GM12801 (cell line): ENCODE data around the gene MTERF4.

Source experiments
- TF ChIP-seq, protein P1 (sequence below): IDR thresholded peaks from one replicate; pipeline ENCODE4 v1.5.1; 2011; ENCODE audit warnings: control low read depth; ENCODE audit not compliant: insufficient read length; ENCODE audit errors: extremely low read depth

The MTERF4 gene, protein sequence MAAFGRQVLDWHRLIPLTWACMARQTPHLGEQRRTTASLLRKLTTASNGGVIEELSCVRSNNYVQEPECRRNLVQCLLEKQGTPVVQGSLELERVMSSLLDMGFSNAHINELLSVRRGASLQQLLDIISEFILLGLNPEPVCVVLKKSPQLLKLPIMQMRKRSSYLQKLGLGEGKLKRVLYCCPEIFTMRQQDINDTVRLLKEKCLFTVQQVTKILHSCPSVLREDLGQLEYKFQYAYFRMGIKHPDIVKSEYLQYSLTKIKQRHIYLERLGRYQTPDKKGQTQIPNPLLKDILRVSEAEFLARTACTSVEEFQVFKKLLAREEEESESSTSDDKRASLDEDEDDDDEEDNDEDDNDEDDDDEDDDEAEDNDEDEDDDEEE

DNA sequence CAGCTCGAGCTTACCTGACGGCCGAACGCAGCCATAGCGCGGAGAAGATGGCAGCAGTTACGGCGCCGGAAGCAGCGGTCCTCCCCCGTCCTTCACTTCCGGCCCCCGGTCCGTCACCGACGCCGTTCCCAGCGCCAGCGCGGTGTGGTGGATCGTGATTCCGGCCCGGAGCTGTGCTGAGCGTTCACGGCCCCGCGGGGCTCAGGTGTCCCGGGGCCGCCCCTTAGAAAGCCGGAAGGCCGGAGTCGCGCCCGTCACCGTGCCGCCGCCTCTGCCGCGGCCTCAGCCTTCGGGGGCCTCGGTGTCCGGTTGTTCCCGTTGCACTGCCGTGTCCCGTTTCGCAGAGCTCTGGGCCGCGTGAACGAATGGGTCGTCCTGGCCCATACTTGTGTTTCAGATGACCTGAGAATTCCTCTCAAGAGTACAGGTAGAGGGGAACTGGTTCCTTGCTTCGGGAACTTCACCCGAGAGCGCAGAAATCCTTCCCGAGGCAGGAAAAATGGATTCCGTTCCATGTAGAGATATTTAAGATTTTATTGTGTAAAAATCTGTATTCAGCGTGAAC lies at the start of gene MTERF4:
Gene MTERF4 (minus strand): TSS at position 49 of the 565 bp plus-strand sequence. CDS start 14 bp downstream, at position 35.
- TF ChIP-seq, protein P1, sequence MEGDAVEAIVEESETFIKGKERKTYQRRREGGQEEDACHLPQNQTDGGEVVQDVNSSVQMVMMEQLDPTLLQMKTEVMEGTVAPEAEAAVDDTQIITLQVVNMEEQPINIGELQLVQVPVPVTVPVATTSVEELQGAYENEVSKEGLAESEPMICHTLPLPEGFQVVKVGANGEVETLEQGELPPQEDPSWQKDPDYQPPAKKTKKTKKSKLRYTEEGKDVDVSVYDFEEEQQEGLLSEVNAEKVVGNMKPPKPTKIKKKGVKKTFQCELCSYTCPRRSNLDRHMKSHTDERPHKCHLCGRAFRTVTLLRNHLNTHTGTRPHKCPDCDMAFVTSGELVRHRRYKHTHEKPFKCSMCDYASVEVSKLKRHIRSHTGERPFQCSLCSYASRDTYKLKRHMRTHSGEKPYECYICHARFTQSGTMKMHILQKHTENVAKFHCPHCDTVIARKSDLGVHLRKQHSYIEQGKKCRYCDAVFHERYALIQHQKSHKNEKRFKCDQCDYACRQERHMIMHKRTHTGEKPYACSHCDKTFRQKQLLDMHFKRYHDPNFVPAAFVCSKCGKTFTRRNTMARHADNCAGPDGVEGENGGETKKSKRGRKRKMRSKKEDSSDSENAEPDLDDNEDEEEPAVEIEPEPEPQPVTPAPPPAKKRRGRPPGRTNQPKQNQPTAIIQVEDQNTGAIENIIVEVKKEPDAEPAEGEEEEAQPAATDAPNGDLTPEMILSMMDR = no peak

DNA sequence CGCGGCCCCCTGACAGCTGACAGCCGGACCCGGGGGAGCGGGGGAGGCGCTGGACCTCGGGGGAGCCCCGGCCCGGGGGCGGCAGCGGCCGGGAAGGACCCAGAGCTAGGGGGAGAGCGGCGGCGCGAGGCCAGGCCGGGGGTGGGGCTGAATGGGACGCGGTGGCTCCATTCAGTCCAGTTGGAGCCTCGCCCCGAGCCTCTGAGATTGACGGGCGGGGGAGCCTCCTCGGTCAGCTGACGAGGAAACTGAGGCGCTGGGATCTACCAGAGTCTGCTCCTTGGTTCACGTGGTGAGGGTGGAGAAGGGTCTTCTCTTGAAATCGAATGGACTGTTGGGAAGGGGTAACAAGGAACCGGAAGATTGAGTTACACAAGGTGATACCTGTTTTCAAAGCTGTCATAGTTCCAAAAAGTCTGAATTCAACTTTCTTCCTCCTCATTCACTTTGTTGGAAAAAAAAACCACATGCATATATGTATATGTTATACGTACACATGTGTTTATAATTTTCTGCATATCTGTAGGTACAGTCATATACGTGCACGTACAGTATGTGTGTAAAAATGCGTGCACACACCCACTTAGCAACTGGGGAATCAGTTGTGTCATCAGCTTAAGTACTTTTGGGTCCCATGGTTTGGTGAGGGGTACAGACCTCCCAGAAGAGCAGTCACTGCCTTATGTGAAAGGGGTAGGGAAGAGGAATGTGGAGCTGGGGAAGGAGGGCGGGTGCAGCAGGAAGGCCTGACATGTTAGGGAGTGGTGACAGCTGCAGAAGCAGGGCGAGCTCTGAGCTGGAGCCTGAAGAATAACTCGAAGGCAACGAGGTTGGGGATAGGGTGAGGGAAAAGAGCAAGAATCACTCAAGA lies 48.8 kb upstream of the MTERF4 start:
- TF ChIP-seq, protein P1 = no peak

DNA sequence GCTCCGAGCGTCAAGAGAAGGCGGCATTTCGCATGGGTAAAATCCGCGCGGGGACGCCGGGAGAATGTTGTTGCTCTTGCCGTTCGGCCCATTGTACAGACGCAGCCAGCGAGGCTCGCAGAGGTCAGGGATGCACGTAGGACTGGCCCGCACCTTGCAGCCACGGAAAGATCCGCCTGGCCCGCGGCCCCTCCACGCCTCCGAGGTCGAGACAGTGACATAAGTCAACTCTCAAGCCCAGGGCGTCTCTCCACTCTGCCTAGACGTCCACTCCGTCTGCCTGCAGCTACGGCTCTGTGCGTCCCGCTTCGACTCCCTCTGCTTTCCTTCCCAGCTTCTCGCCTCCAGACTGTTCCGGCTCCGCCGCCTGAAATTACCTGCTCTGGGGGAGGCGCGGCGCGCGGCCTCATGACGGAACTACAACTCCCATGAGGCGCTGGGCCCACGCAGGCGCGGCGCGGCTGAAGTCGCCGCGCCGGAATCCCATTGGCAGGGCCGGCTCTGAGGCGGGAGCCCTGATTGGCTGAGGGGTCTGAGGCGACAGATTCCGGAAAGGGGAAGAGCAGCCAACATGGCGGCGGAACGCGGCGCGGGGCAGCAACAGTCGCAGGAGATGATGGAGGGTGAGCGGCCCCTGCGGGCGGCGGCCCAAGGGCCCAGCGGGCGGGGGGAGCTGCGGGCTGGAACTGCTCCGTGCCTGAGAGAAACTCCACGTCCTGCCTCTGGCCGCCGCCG lies 48.0 kb upstream of the MTERF4 start, which contains the start of gene PPP1R7:
Gene PPP1R7 (plus strand): TSS at position 543 of the 735 bp plus-strand sequence. CDS start 29 bp downstream, at position 572.
- TF ChIP-seq, protein P1 = no peak

DNA sequence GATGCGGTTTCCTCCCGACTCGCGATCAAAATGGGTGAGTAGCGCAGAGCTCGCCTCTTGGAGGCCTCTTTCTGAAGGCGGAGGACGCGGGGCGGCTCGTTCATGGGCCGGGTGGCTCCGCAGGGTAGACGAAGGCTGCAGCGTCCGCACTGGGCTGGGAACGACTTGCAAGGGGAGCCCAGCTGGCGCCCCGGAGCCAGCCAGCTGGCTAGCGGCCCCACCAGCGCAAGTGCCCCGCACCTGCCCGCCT lies 47.5 kb upstream of the MTERF4 start:
- TF ChIP-seq, protein P1 = no peak

DNA sequence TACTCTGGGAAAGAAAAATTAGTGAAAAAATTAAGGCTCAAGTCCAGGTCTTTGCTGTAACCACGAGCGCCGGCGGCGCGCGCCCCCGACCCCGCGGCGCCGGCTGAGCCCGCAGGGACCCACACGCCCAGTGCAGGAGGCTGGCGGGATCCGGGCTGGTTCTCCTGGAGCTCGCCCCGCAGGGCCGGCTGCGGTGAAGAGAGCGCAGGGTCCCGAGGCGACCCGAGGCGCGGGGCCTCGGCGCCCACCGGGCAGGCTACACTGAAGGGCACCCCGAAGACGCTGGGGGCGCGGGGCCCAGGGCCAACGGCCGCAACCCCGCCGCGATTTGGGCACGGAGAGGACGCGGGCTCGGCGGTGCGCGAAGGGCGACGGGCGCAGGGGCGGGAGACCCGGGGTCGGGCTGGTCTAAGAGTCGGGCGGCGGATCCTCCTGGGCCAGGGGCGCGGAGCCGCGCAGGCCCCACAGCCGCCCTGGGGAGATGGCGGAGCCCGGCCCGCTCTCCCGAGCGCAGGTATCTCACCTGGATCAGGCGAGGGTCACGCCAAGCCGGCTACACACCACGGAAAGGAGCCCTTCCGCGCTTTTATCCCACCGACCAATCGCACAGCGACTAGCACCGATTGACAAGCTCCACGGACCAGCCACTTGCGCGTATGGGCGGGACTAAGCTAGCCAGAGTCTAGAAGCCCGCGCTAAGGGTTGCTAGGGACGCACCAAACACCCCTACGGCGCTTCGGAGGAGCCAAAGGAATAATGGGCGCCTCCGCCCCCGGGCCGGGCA lies 47.0 kb upstream of the MTERF4 start, which contains the start of gene PASK:
Gene PASK (minus strand): TSS at position 582 of the 784 bp plus-strand sequence. CDS start 6,440 bp downstream, outside the sequence.
- TF ChIP-seq, protein P1 = no peak

DNA sequence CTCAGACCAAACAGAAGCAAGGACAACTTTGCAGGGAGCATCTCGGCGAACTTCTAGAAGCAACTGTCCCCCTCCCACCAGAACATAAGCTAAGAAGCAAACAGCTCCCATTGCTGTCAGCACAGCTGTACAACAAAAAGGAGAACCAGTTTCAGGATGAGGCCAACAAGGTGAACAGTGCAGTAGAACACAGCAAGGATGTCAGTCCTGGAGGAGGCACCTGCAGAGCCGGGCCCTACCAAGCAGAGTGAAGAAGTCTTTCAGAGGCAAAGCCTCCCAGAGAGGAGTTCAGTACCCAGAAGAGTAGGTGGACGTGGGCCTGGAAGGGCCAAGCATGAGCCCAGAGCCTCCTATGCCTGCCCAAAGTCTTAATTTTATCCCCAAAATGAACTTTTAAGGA lies 46.2 kb upstream of the MTERF4 start:
- TF ChIP-seq, protein P1 = no peak
